AG10803 (cell line): Measurements from ENCODE around the gene NEUROD4.
A peak's percentile ranks its signal among the peaks of the same experiment; 100 is the strongest.

ENCODE experiments used
- DNase-seq: peaks from one replicate; pipeline ENCODE4 v3.0.0; 2010; ENCODE audit warnings: low read depth
- H3K4me3 ChIP-seq: 2 replicates; pipeline ENCODE4 v1.5.1; 2011; ENCODE audit warnings: mild to moderate bottlenecking, low read length, control low read depth
- CTCF ChIP-seq: conservative IDR thresholded peaks from 2 replicates; pipeline ENCODE4 v1.5.1; 2011; ENCODE audit warnings: mild to moderate bottlenecking, low read length, control low read depth, inconsistent platforms

Gene NEUROD4

GRCh38 chr12:55072083-55072482, 52.3 kb downstream of the NEUROD4 start:
- H3K4me3 ChIP-seq, result no peak overlapping the region
- peak; percentile 13 for DNase-seq
- peak; percentile 24; the same call in 1 of the 2 replicates for TF ChIP-seq CTCF

- peak; percentile 92 for TF ChIP-seq CTCF
- DNase-seq, result peak; percentile 69
- H3K4me3 ChIP-seq, result no peak overlapping the region
These were observed 53.6 kb downstream of the NEUROD4 start for GRCh38 chr12:55073043-55074022.

GRCh38 chr12:55074806-55075205, 55.0 kb downstream of the NEUROD4 start:
- no peak overlapping the region for H3K4me3 ChIP-seq
- TF ChIP-seq CTCF, result no peak
- DNase-seq, result no peak
